Right atrium auricular region (tissue), 2 donors: ENCODE data around the gene IFNGR2. TPM values are rescaled to one million over a fixed set of nuclear protein-coding genes. Genes with fewer than 3 reads are reported as not detected.
"Not testable (repeated sequence)": the region's sequence is repeated elsewhere in the genome, so short reads cannot be mapped to it uniquely, and the experiment has no call there.

Experiments
- DNase-seq: peaks from one replicate; pipeline ENCODE4 v3.0.0-alpha.2; 2019; ENCODE audit warnings: low spot score
- H3K27ac ChIP-seq, 2 donors: fragments of 200-600 bp; sonication (generic); 1 replicate in 1 of 2; 2 replicates in 1 of 2; pipeline ENCODE4 v1.5.1; 2016 to 2019
- H3K27me3 ChIP-seq, 2 donors: fragments of 200-600 bp; sonication (generic); one replicate each; pipeline versions ENCODE4 v1.5.1 to v1.6.0; 2017 to 2019
- H3K36me3 ChIP-seq: fragments of 200-600 bp; sonication (generic); one replicate; pipeline ENCODE4 v1.5.1; 2016
- H3K4me1 ChIP-seq, 2 donors: fragments of 200-600 bp; sonication (generic); one replicate each; pipeline versions ENCODE4 v1.5.1 to v1.6.0; 2017 to 2019
- H3K4me3 ChIP-seq, 2 donors: fragments of 200-600 bp; sonication (generic); 1 replicate in 1 of 2; 2 replicates in 1 of 2; pipeline ENCODE4 v1.5.1; 2017 to 2019; ENCODE audit warnings: mild to moderate bottlenecking in 1 of 2, moderate library complexity in 1 of 2
- H3K9me3 ChIP-seq, 2 donors: fragments of 200-600 bp; sonication (generic); one replicate each; pipeline ENCODE4 v1.5.1; 2019
- CTCF ChIP-seq, 2 donors: fragments of 200-600 bp; sonication (generic); IDR thresholded peaks; one replicate each; pipeline ENCODE4 v1.5.1; 2019; ENCODE audit warnings: antibody characterized with exemption in 2 of 2
- total RNA-seq, 2 donors: library from RNA; depleted of rRNA; stranded (reverse); fragments of >200 nt; gene quantifications; one replicate each; pipeline ENCODE4 v1.1.0, GENCODE V29; 2016

Gene IFNGR2
- total RNA-seq, 2 donors from 2014 or later = 40.2 to 47.3 TPM

DNA sequence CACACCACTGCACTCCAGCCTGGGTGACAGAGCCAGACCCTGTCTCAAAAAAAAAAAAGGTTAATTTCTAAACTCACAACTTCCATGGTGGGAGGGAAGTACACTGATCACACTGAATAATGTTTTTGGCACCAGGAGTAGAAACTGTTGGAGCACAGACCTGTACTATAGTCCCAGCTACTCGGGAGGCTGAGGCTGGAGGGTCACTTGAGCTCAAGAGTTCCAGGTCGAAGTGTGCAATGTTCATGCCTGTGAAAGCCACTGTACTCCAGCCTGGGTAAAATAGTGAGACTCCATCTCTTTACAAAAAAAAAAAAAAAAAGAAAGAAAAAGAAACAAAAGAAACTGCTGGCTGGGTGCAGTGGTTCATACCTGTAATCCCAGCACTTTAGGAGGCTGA lies 41.3 kb downstream of the IFNGR2 start:
- no peak overlapping the region for H3K4me3 ChIP-seq

DNA sequence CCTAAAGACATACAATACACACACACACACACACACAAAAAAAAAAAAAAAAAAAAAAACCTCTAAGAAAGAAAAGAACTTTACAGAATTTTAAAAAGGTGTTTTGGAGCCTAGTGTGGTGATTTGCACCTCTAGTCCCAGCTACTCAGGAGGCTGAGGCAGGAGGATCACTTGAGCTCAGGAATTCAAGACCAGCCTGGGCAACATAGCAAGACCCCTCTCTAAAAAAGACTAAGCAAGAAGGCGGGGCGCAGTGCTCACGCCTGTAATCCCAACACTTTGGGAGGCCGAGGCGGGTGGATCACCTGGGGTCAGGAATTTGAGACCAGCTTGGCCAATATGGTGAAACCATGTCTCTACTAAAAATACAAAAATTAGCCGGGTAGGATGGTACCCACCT lies 43.4 kb downstream of the IFNGR2 start:
- peaks cover 0 to 22% of the 10 kb centered on the region in 2 donors for H3K4me1 ChIP-seq
- H3K27ac ChIP-seq, DNase-seq, H3K4me3 ChIP-seq, H3K9me3 ChIP-seq, H3K27me3 ChIP-seq: not testable (repeated sequence)
- H3K36me3 ChIP-seq = peaks cover 12% of the 10 kb centered on the region

More for the DNA sequence above, 41.3 kb downstream of the IFNGR2 start:
- TF ChIP-seq CTCF (IDR thresholded peaks at IDR 0.05) = no peak
- peak; percentile 54 for DNase-seq
- peaks cover 12% of the 10 kb centered on the region for H3K36me3 ChIP-seq
- peaks cover 0 to 26% of the 10 kb centered on the region in 2 donors for H3K4me1 ChIP-seq
- no peaks in the 10 kb centered on the region for H3K9me3 ChIP-seq
- peak overlapping the region in 1 of 2 donors; percentile 42 for H3K27ac ChIP-seq
- H3K27me3 ChIP-seq = no peaks in the 10 kb centered on the region

GRCh38 chr21:33449616-33450015 lies 46.4 kb downstream of the IFNGR2 start:
- no peak for TF ChIP-seq CTCF (IDR thresholded peaks at IDR 0.05)
- Histone ChIP-seq H3K9me3 (no peaks in the 10 kb centered on the region), H3K36me3 (peaks cover 17% of the 10 kb centered on the region), H3K27me3 (no peaks in the 10 kb centered on the region), H3K4me3 (no peak overlapping the region), H3K27ac (no peak overlapping the region), H3K4me1 (peaks cover 0 to 7% of the 10 kb centered on the region in 2 donors)
- no peak for DNase-seq

DNA sequence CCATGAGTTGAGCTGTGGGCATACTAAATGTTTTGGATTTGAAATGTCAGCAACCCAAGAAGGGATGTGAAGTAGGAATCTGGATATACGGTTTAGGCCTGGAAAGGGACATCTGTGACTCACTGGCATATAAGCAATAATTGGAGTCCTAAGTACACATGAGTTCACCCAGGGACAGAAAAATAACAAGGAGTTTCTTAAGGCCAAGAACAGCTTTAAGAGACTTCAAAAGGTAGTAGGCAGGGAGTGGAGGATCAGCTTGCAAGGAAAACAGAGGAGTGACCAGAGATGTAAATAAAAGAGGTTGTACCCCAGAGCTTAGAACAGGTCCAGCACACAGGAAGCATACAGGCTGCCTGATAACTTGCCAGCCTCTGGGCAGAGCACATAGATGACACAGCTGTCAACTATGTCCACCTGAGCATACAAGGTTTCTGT lies 48.4 kb downstream of the IFNGR2 start:
- H3K36me3 ChIP-seq = peaks cover 19% of the 10 kb centered on the region
- H3K27me3 ChIP-seq = no peaks in the 10 kb centered on the region
- DNase-seq = no peak
- no peak overlapping the region for H3K27ac ChIP-seq
- no peak for TF ChIP-seq CTCF (IDR thresholded peaks at IDR 0.05)
- H3K4me3 ChIP-seq = no peak overlapping the region
- no peaks in the 10 kb centered on the region for H3K9me3 ChIP-seq
- H3K4me1 ChIP-seq = no peaks in the 10 kb centered on the region

- Histone ChIP-seq H3K36me3 (peaks cover 15% of the 10 kb centered on the region), H3K4me3 (no peak overlapping the region), H3K27ac (no peak overlapping the region), H3K9me3 (no peaks in the 10 kb centered on the region), H3K27me3 (no peaks in the 10 kb centered on the region), H3K4me1 (no peaks in the 10 kb centered on the region)
- no peak for DNase-seq
- no peak for TF ChIP-seq CTCF (IDR thresholded peaks at IDR 0.05)
Observed at GRCh38 chr21:33452362-33452761, 49.1 kb downstream of the IFNGR2 start.

DNA sequence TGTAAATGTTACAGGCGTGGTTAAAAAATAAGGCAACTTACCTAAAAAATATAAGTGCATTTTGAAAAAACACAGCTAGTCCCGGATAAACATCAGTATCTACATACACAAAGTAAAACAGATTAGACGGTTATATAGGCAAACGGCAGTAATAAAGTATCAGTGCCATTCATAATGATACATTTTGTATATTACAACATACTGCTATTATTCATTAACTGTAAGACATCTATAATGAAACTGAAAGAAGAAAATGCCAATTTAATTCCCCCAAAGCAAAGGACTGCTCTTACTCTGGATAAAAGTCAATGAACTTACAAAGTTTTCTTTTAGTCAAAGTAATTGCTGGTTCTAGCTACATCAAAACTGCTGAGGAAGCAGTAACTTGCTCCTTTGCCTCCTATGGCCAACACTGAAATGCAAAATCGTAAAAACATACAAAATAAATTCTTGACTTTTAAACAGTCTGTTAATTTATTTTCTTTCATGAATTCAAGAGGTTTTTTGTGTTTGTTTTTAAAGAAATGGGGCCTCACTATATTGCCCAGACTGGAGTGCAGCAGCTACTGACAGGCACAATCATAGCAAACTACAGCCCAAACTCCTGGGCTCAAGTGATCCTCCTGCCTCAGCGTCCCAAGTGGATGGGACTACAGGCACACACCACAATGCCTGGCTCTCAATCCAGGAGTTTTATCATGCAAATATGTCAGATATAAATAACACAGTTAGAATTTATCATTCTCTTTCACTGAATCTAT lies 52.7 kb downstream of the IFNGR2 start:
- Histone ChIP-seq H3K27me3 (no peaks in the 10 kb centered on the region), H3K4me3 (no peak overlapping the region), H3K36me3 (peaks cover 17% of the 10 kb centered on the region), H3K4me1 (no peaks in the 10 kb centered on the region), H3K27ac (no peak overlapping the region), H3K9me3 (no peaks in the 10 kb centered on the region)
- TF ChIP-seq CTCF (IDR thresholded peaks at IDR 0.05) = no peak
- DNase-seq = no peak
